Left hindlimb (tissue), 1 donor: ENCODE results near the gene SAV1.
A peak's percentile ranks its signal among the peaks of the same experiment; 100 is the strongest.

ENCODE experiments used
- DNase-seq: peaks from one replicate; pipeline ENCODE4 v3.0.0-alpha.2; 2018

The SAV1 gene

DNA sequence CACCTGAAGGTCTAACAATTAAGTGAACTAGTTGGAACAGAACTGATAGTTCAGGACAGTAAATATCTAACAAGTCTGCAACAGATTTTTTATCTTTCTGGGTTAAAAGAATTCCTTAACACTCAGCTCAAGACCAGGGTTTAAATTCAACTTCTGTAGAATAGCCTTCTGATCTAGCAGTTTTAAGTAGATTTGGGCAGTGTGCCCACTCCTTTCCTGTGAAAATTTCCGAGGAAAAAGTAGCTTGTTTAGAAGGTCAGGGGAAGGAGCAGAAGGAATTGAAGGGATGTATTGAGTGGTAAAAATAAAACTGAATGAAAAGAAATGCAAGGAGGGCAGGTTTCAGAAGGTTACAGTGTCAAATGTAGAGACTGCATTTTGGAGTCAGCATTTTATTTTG lies 62.3 kb downstream of the SAV1 start:
- DNase-seq: peak; percentile 38

GRCh38 chr14:50603565-50603964 lies 64.5 kb downstream of the SAV1 start:
- DNase-seq: no peak

GRCh38 chr14:50602035-50602434 lies 66.1 kb downstream of the SAV1 start:
- DNase-seq: no peak

- no peak for DNase-seq
Measured at GRCh38 chr14:50601394-50601793, 66.7 kb downstream of the SAV1 start.

- no peak for DNase-seq
Measured at GRCh38 chr14:50600849-50601248, 67.3 kb downstream of the SAV1 start.

GRCh38 chr14:50599700-50600444 lies 68.2 kb downstream of the SAV1 start:
- DNase-seq: no peak

DNA sequence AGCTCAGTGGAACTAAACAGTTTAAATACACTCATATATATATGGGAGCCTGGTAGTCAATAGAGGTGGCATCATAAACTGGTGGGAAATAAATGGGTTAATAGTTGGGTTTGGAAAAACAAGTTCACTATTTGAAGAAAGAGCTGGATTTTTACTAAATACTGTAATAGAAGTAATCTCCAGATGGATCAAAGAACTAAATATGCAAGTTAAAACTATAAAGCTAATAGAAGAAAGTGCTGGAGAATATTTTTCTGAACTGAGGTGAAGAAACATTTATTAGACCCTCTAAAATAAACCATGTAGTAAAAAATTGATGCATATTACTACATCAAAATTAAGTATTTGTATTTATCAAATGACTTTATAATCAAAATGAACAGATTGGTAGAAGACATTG lies 69.3 kb downstream of the SAV1 start:
- DNase-seq: no peak

DNA sequence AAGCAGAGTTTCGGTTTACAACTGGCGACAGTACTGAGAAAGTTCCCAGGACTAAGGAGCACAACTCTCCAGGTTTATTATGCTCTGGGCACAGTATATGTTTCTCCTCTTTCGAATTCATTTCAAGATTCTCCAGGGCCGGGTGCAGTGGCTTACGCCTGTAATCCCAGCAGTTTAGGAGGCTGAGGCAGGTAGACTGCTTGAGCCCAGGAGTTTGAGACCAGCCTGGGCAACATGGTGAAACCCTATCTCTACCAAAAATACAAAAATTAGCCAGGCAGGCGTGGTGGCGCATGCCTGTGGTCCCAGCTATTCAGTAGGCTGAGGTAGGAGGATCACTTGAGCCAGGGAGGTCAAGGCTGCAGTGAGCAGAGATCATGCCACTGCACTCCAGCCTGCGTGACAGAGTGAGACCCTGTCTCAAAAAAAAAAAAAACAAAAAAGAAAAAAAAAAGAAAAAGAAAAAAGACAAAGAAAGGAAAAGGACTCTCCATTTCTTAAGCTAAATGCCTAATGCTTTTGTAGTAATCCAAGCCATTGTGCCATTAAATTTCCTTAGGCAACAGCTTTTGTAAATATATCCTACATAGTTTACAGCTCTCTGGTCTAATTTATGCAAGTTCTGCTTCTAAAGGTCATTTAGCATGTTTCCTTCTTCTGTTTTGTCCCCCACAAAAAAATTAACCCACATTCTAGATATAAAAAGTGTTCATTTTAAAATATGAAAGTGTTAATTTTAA lies 73.4 kb downstream of the SAV1 start:
- DNase-seq: no peak

- DNase-seq: no peak
Measured at GRCh38 chr14:50590464-50590863, 77.6 kb downstream of the SAV1 start.
